G401.6 (cell line): ENCODE results near the gene MRPS30.
A peak's percentile ranks its signal among the peaks of the same experiment; 100 is the strongest.
"Not testable (repeated sequence)": the region's sequence is repeated elsewhere in the genome, so short reads cannot be mapped to it uniquely, and the experiment has no call there.

Source experiments
- FAIRE-seq: peaks from 2 replicates; lab custom pipeline; 2012; peaks lifted over from hg19 to GRCh38; lab: Jason Lieb, UNC

The MRPS30 gene

GRCh38 chr5:44821164-44821563 lies 12.4 kb downstream of the MRPS30 start:
- no peak for FAIRE-seq

- not testable (repeated sequence) for FAIRE-seq
Measured at GRCh38 chr5:44824662-44825061, 15.9 kb downstream of the MRPS30 start.

- no peak for FAIRE-seq
Measured at GRCh38 chr5:44827681-44828080, 18.9 kb downstream of the MRPS30 start.

GRCh38 chr5:44828719-44829118 lies 20.0 kb downstream of the MRPS30 start:
- no peak for FAIRE-seq

GRCh38 chr5:44830951-44831350 lies 22.2 kb downstream of the MRPS30 start:
- no peak for FAIRE-seq

- no peak for FAIRE-seq
Measured at GRCh38 chr5:44833249-44833648, 24.5 kb downstream of the MRPS30 start.

GRCh38 chr5:44835693-44836092 lies 26.9 kb downstream of the MRPS30 start:
- no peak for FAIRE-seq

GRCh38 chr5:44839018-44839681 lies 30.4 kb downstream of the MRPS30 start:
- FAIRE-seq: no peak

- peak; percentile 63 for FAIRE-seq
Measured at GRCh38 chr5:44842496-44843282, 33.9 kb downstream of the MRPS30 start.

- FAIRE-seq: no peak
Measured at GRCh38 chr5:44844744-44845143, 36.0 kb downstream of the MRPS30 start.

GRCh38 chr5:44845777-44846176 lies 37.0 kb downstream of the MRPS30 start:
- FAIRE-seq: no peak

GRCh38 chr5:44847206-44847852 lies 38.6 kb downstream of the MRPS30 start:
- no peak for FAIRE-seq

GRCh38 chr5:44860267-44860666 lies 51.5 kb downstream of the MRPS30 start:
- FAIRE-seq: no peak

GRCh38 chr5:44862808-44863207 lies 54.1 kb downstream of the MRPS30 start:
- peak; percentile 95 for FAIRE-seq
